ENCODE data around the gene TNFAIP8L3. TPM values are rescaled to one million over a fixed set of nuclear protein-coding genes. Genes with fewer than 3 reads are reported as not detected.

TNFAIP8L3 gene
- total RNA-seq, 2 experiments from 2014 or later: not detected

- Mint-ChIP-seq H3K9me3 (no peaks in the 10 kb centered on the region), H3K36me3 (ENCODE audit: low read depth) (no peaks in the 10 kb centered on the region), H3K27ac (no peak overlapping the region), H3K4me1 (ENCODE audit: low read depth) (no peaks in the 10 kb centered on the region), H3K27me3 (peaks cover 15% of the 10 kb centered on the region), H3K4me3 (no peak overlapping the region)
- Histone ChIP-seq H3K9me3 (ENCODE audit: control insufficient read depth in 1 of 2, insufficient read depth in 1 of 2, low read length in 2 of 2) (no peaks in the 10 kb centered on the region), H3K27me3 (ENCODE audit: control insufficient read depth in 1 of 2, insufficient read depth in 2 of 2, low read length in 2 of 2) (peaks cover 4 to 5% of the 10 kb centered on the region in 2 experiments), H3K4me3 (ENCODE audit: low read length) (no peak overlapping the region), H3K27ac (ENCODE audit: low read depth in 1 of 2, low read length in 2 of 2) (no peak overlapping the region), H3K4me1 (ENCODE audit: insufficient read depth, low read length) (no peaks in the 10 kb centered on the region), H3K36me3 (ENCODE audit: insufficient read depth, low read length) (no peaks in the 10 kb centered on the region)
- ATAC-seq (ENCODE audit: poor library complexity) (no peak), DNase-seq (no peak)
- no peak for TF ChIP-seq CTCF (IDR thresholded peaks at IDR 0.05)
- intact Hi-C loops (cut with DNase I, micrococcal nuclease): no loop called here
- ChIA-PET POLR2A (no interaction called here), CTCF (no interaction called here)
These were observed 42.9 kb downstream of the TNFAIP8L3 start for GRCh38 chr15:51051776-51052175.

- Mint-ChIP-seq H3K4me1 (ENCODE audit: low read depth) (no peaks in the 10 kb centered on the region), H3K27me3 (peaks cover 7% of the 10 kb centered on the region), H3K27ac (no peak overlapping the region), H3K36me3 (ENCODE audit: low read depth) (no peaks in the 10 kb centered on the region), H3K4me3 (no peak overlapping the region), H3K9me3 (no peaks in the 10 kb centered on the region)
- intact Hi-C loops (cut with DNase I, micrococcal nuclease): no loop called here
- POLR2A ChIA-PET: no interaction called here
- CTCF ChIA-PET: no interaction called here
- Histone ChIP-seq H3K27ac (ENCODE audit: low read depth in 1 of 2, low read length in 2 of 2) (no peak overlapping the region), H3K27me3 (ENCODE audit: control insufficient read depth in 1 of 2, insufficient read depth in 2 of 2, low read length in 2 of 2) (peaks cover 4 to 5% of the 10 kb centered on the region in 2 experiments), H3K4me3 (ENCODE audit: low read length) (no peak overlapping the region), H3K36me3 (ENCODE audit: insufficient read depth, low read length) (no peaks in the 10 kb centered on the region), H3K4me1 (ENCODE audit: insufficient read depth, low read length) (no peaks in the 10 kb centered on the region), H3K9me3 (ENCODE audit: control insufficient read depth in 1 of 2, insufficient read depth in 1 of 2, low read length in 2 of 2) (no peaks in the 10 kb centered on the region)
- DNase-seq: no peak
- ATAC-seq (ENCODE audit: poor library complexity): no peak
- TF ChIP-seq CTCF (IDR thresholded peaks at IDR 0.05): no peak
These were observed 45.6 kb downstream of the TNFAIP8L3 start for GRCh38 chr15:51049081-51049480.

- no peaks in the 10 kb centered on the region for H3K4me1 ChIP-seq (ENCODE audit: insufficient read depth, low read length)
- H3K4me3 Mint-ChIP-seq: no peak overlapping the region
- H3K9me3 Mint-ChIP-seq: no peaks in the 10 kb centered on the region
- DNase-seq: no peak
- H3K27me3 Mint-ChIP-seq: peaks cover 7% of the 10 kb centered on the region
- ATAC-seq (ENCODE audit: poor library complexity): no peak
- ChIA-PET POLR2A (no interaction called here), CTCF (no interaction called here)
- H3K36me3 ChIP-seq (ENCODE audit: insufficient read depth, low read length): no peaks in the 10 kb centered on the region
- intact Hi-C loops (cut with DNase I, micrococcal nuclease): no loop called here
- H3K27ac Mint-ChIP-seq: no peak overlapping the region
- peaks cover 4 to 5% of the 10 kb centered on the region in 2 experiments for H3K27me3 ChIP-seq (ENCODE audit: control insufficient read depth in 1 of 2, insufficient read depth in 2 of 2, low read length in 2 of 2)
- H3K4me1 Mint-ChIP-seq (ENCODE audit: low read depth): no peaks in the 10 kb centered on the region
- H3K27ac ChIP-seq (ENCODE audit: low read depth in 1 of 2, low read length in 2 of 2): no peak overlapping the region
- H3K4me3 ChIP-seq (ENCODE audit: low read length): no peak overlapping the region
- no peaks in the 10 kb centered on the region for H3K36me3 Mint-ChIP-seq (ENCODE audit: low read depth)
- no peak for TF ChIP-seq CTCF (IDR thresholded peaks at IDR 0.05)
- no peaks in the 10 kb centered on the region for H3K9me3 ChIP-seq (ENCODE audit: control insufficient read depth in 1 of 2, insufficient read depth in 1 of 2, low read length in 2 of 2)
These were observed 46.4 kb downstream of the TNFAIP8L3 start for GRCh38 chr15:51048308-51048707.

Measured in CD4-positive, alpha-beta T cell (primary cell).